CD4-positive, alpha-beta T cell treated with Interleukin-17A for 4 hours (primary cell): ENCODE measurements around the gene OR6N2.

ENCODE experiments used
- DNase-seq: peaks from one replicate; pipeline ENCODE4 v3.0.0-alpha.2; 2020; ENCODE audit warnings: mixed read lengths

The OR6N2 gene

GRCh38 chr1:158781104-158781503 lies at the start of gene OR6N2:
Gene OR6N2 (minus strand): TSS chr1:158781204. CDS start chr1:158777635, 3,569 bp downstream.
- no peak for DNase-seq

GRCh38 chr1:158830074-158830677 lies 49.2 kb upstream of the OR6N2 start:
- no peak for DNase-seq

- DNase-seq = no peak
Observed at GRCh38 chr1:158821723-158822122, 40.7 kb upstream of the OR6N2 start.

- peak; percentile 18 for DNase-seq
Observed at GRCh38 chr1:158819461-158820443, 38.7 kb upstream of the OR6N2 start.

GRCh38 chr1:158818975-158819431 lies 38.0 kb upstream of the OR6N2 start:
- DNase-seq = no peak

GRCh38 chr1:158818560-158818959 lies 37.6 kb upstream of the OR6N2 start:
- DNase-seq = no peak

- no peak for DNase-seq
Observed at GRCh38 chr1:158814970-158815369, 34.0 kb upstream of the OR6N2 start.

- no peak for DNase-seq
Observed at GRCh38 chr1:158813164-158813563, 32.2 kb upstream of the OR6N2 start.

- DNase-seq = no peak
Observed at GRCh38 chr1:158812336-158812735, 31.3 kb upstream of the OR6N2 start.

GRCh38 chr1:158810311-158810710 lies 29.3 kb upstream of the OR6N2 start:
- no peak for DNase-seq

GRCh38 chr1:158809862-158810261 lies 28.9 kb upstream of the OR6N2 start:
- no peak for DNase-seq

GRCh38 chr1:158809256-158809655 lies 28.3 kb upstream of the OR6N2 start:
- DNase-seq = no peak

- DNase-seq = no peak
Observed at GRCh38 chr1:158806916-158807536, 26.0 kb upstream of the OR6N2 start.

- DNase-seq = no peak
Observed at GRCh38 chr1:158803678-158804077, 22.7 kb upstream of the OR6N2 start.

GRCh38 chr1:158801396-158801795 lies 20.4 kb upstream of the OR6N2 start:
- no peak for DNase-seq

GRCh38 chr1:158800526-158800925 lies 19.5 kb upstream of the OR6N2 start:
- no peak for DNase-seq

- DNase-seq = no peak
Observed at GRCh38 chr1:158799689-158800088, 18.7 kb upstream of the OR6N2 start.

- no peak for DNase-seq
Observed at GRCh38 chr1:158798531-158798930, 17.5 kb upstream of the OR6N2 start.

GRCh38 chr1:158794247-158794646 lies 13.2 kb upstream of the OR6N2 start:
- no peak for DNase-seq

GRCh38 chr1:158793604-158794003 lies 12.6 kb upstream of the OR6N2 start:
- peak; percentile 39 for DNase-seq

GRCh38 chr1:158771950-158772866 lies 8.8 kb downstream of the OR6N2 start, which contains the start of gene OR6N1:
Gene OR6N1 (minus strand): TSS chr1:158772195. CDS start chr1:158766682, 5,513 bp downstream.
- no peak for DNase-seq

- no peak for DNase-seq
Observed at GRCh38 chr1:158754420-158754819, 26.6 kb downstream of the OR6N2 start, which contains the start of gene OR6K6. Gene OR6K6 (plus strand): TSS chr1:158754720. CDS start chr1:158754888, 168 bp downstream.
